Inferior parietal cortex (tissue), 1 donor: ENCODE data around the gene GRK5.
"Not testable (repeated sequence)": the region's sequence is repeated elsewhere in the genome, so short reads cannot be mapped to it uniquely, and the experiment has no call there.

Source experiments
- DNase-seq: peaks from one replicate; pipeline ENCODE4 v3.0.0-alpha.2; 2016; ENCODE audit errors: extremely low spot score

The GRK5 gene

GRCh38 chr10:119221666-119222065, 14.3 kb downstream of the GRK5 start:
- DNase-seq, result no peak

GRCh38 chr10:119222537-119222936, 15.2 kb downstream of the GRK5 start:
- no peak for DNase-seq

GRCh38 chr10:119222966-119223386, 15.6 kb downstream of the GRK5 start:
- DNase-seq, result no peak

- DNase-seq, result no peak
Measured at GRCh38 chr10:119225083-119225658, 17.8 kb downstream of the GRK5 start.

- no peak for DNase-seq
Measured at GRCh38 chr10:119227825-119228224, 20.5 kb downstream of the GRK5 start.

- DNase-seq, result no peak
Measured at GRCh38 chr10:119231654-119232053, 24.3 kb downstream of the GRK5 start.

- not testable (repeated sequence) for DNase-seq
Measured at GRCh38 chr10:119232439-119232838, 25.1 kb downstream of the GRK5 start.

GRCh38 chr10:119233123-119233820, 25.9 kb downstream of the GRK5 start:
- DNase-seq, result no peak

GRCh38 chr10:119233821-119234220, 26.4 kb downstream of the GRK5 start:
- DNase-seq, result no peak

- peak; percentile 56 for DNase-seq
Measured at GRCh38 chr10:119235356-119235755, 28.0 kb downstream of the GRK5 start.

GRCh38 chr10:119237722-119238436, 30.5 kb downstream of the GRK5 start:
- DNase-seq, result no peak

- DNase-seq, result no peak
Measured at GRCh38 chr10:119238577-119238976, 31.2 kb downstream of the GRK5 start.

GRCh38 chr10:119239015-119239414, 31.6 kb downstream of the GRK5 start:
- not testable (repeated sequence) for DNase-seq

GRCh38 chr10:119239630-119240029, 32.3 kb downstream of the GRK5 start:
- not testable (repeated sequence) for DNase-seq

- DNase-seq, result no peak
Measured at GRCh38 chr10:119241066-119241465, 33.7 kb downstream of the GRK5 start.

GRCh38 chr10:119242186-119242585, 34.8 kb downstream of the GRK5 start:
- DNase-seq, result no peak

GRCh38 chr10:119243488-119243887, 36.1 kb downstream of the GRK5 start:
- DNase-seq, result no peak

GRCh38 chr10:119243967-119244366, 36.6 kb downstream of the GRK5 start:
- DNase-seq, result no peak

- no peak for DNase-seq
Measured at GRCh38 chr10:119245272-119245671, 37.9 kb downstream of the GRK5 start.

- no peak for DNase-seq
Measured at GRCh38 chr10:119246862-119247549, 39.6 kb downstream of the GRK5 start.

- no peak for DNase-seq
Measured at GRCh38 chr10:119247550-119247894, 40.2 kb downstream of the GRK5 start.

GRCh38 chr10:119248184-119248583, 40.8 kb downstream of the GRK5 start:
- no peak for DNase-seq
